Central memory CD8-positive, alpha-beta T cell (primary cell): ENCODE results near the gene MRPL20.

ENCODE experiments used
- ATAC-seq: fragments of 150-1000 bp; cut with Tn5 transposase; replicated peaks from 2 replicates; pipeline ENCODE4 v1.10.0; 2022; ENCODE audit warnings: mild to moderate bottlenecking, moderate FRiP score, moderate number of reproducible peaks; ENCODE audit not compliant: poor library complexity, severe bottlenecking; ENCODE audit errors: extremely low read depth
- DNase-seq, 2 donors: peaks; one replicate each; pipeline ENCODE4 v3.0.0; 2021; ENCODE audit warnings: low spot score in 2 of 2
- H3K27ac Mint-ChIP-seq: one replicate; pipeline ENCODE4 v1.8.0; 2022; ENCODE audit warnings: low read depth, mild to moderate bottlenecking, moderate library complexity, mixed read lengths
- H3K27me3 Mint-ChIP-seq: one replicate; pipeline ENCODE4 v1.8.0; 2022; ENCODE audit warnings: mixed read lengths
- H3K36me3 Mint-ChIP-seq: one replicate; pipeline ENCODE4 v1.8.0; 2022; ENCODE audit warnings: mild to moderate bottlenecking, moderate library complexity, mixed read lengths; ENCODE audit not compliant: insufficient read depth
- H3K4me1 Mint-ChIP-seq: one replicate; pipeline ENCODE4 v1.8.0; 2022; ENCODE audit warnings: mixed read lengths
- H3K4me3 Mint-ChIP-seq: one replicate; pipeline ENCODE4 v1.8.0; 2022; ENCODE audit warnings: mild to moderate bottlenecking, moderate library complexity, mixed read lengths
- H3K9me3 Mint-ChIP-seq: one replicate; pipeline ENCODE4 v1.8.0; 2022; ENCODE audit warnings: mixed read lengths

MRPL20 gene

GRCh38 chr1:1442069-1442770, 35.1 kb upstream of the MRPL20 start:
- Mint-ChIP-seq H3K36me3 (no peaks in the 10 kb centered on the region), H3K27ac (no peak overlapping the region), H3K4me1 (no peaks in the 10 kb centered on the region), H3K4me3 (no peak overlapping the region), H3K27me3 (no peaks in the 10 kb centered on the region), H3K9me3 (no peaks in the 10 kb centered on the region)
- no peak for DNase-seq
- ATAC-seq = no peak

- no peaks in the 10 kb centered on the region for H3K9me3 Mint-ChIP-seq
- H3K4me3 Mint-ChIP-seq = no peak overlapping the region
- peaks cover 6% of the 10 kb centered on the region for H3K27me3 Mint-ChIP-seq
- ATAC-seq (peak; percentile 73), DNase-seq (peak in 1 of 2 donors; percentile 39)
- no peaks in the 10 kb centered on the region for H3K4me1 Mint-ChIP-seq
- no peaks in the 10 kb centered on the region for H3K36me3 Mint-ChIP-seq
- no peak overlapping the region for H3K27ac Mint-ChIP-seq
Observed at GRCh38 chr1:1441002-1441888, 34.2 kb upstream of the MRPL20 start.

- DNase-seq = no peak
- Mint-ChIP-seq H3K4me1 (no peaks in the 10 kb centered on the region), H3K27me3 (peaks cover 8% of the 10 kb centered on the region), H3K36me3 (no peaks in the 10 kb centered on the region), H3K4me3 (no peak overlapping the region), H3K27ac (no peak overlapping the region), H3K9me3 (no peaks in the 10 kb centered on the region)
- ATAC-seq = no peak
Observed at GRCh38 chr1:1440262-1441001, 33.3 kb upstream of the MRPL20 start.

- Mint-ChIP-seq H3K4me3 (no peak overlapping the region), H3K27me3 (peaks cover 15% of the 10 kb centered on the region), H3K9me3 (no peaks in the 10 kb centered on the region)
Observed at GRCh38 chr1:1439546-1440261, 32.6 kb upstream of the MRPL20 start.

GRCh38 chr1:1438531-1439381, 31.7 kb upstream of the MRPL20 start:
- Mint-ChIP-seq H3K4me1 (no peaks in the 10 kb centered on the region), H3K9me3 (no peaks in the 10 kb centered on the region), H3K4me3 (no peak overlapping the region), H3K36me3 (no peaks in the 10 kb centered on the region), H3K27me3 (peaks cover 18% of the 10 kb centered on the region), H3K27ac (no peak overlapping the region)
- no peak for ATAC-seq
- no peak for DNase-seq

More at GRCh38 chr1:1439546-1440261, 32.6 kb upstream of the MRPL20 start:
- Mint-ChIP-seq H3K36me3 (no peaks in the 10 kb centered on the region), H3K4me1 (no peaks in the 10 kb centered on the region), H3K27ac (no peak overlapping the region)
- ATAC-seq (no peak), DNase-seq (no peak)

GRCh38 chr1:1437904-1438376, 30.8 kb upstream of the MRPL20 start:
- ATAC-seq (no peak), DNase-seq (no peak)
- H3K27me3 Mint-ChIP-seq = peaks cover 18% of the 10 kb centered on the region
- no peak overlapping the region for H3K4me3 Mint-ChIP-seq
- no peaks in the 10 kb centered on the region for H3K9me3 Mint-ChIP-seq
- H3K27ac Mint-ChIP-seq = no peak overlapping the region
- H3K4me1 Mint-ChIP-seq = no peaks in the 10 kb centered on the region
- no peaks in the 10 kb centered on the region for H3K36me3 Mint-ChIP-seq

- Mint-ChIP-seq H3K4me1 (no peaks in the 10 kb centered on the region), H3K4me3 (no peak overlapping the region), H3K27ac (no peak overlapping the region), H3K36me3 (no peaks in the 10 kb centered on the region), H3K9me3 (no peaks in the 10 kb centered on the region), H3K27me3 (peaks cover 25% of the 10 kb centered on the region)
- ATAC-seq (no peak), DNase-seq (no peak)
Observed at GRCh38 chr1:1437033-1437903, 30.2 kb upstream of the MRPL20 start.

- peak overlapping the region; percentile 40 for H3K4me3 Mint-ChIP-seq
- DNase-seq = no peak
- no peaks in the 10 kb centered on the region for H3K36me3 Mint-ChIP-seq
- H3K27ac Mint-ChIP-seq = no peak overlapping the region
- peaks cover 28% of the 10 kb centered on the region for H3K27me3 Mint-ChIP-seq
- no peaks in the 10 kb centered on the region for H3K9me3 Mint-ChIP-seq
- H3K4me1 Mint-ChIP-seq = no peaks in the 10 kb centered on the region
- no peak for ATAC-seq
Observed at GRCh38 chr1:1436630-1437032, 29.5 kb upstream of the MRPL20 start.

- no peak overlapping the region for H3K27ac Mint-ChIP-seq
- DNase-seq = no peak
- peak overlapping the region; percentile 40 for H3K4me3 Mint-ChIP-seq
- H3K36me3 Mint-ChIP-seq = no peaks in the 10 kb centered on the region
- peaks cover 28% of the 10 kb centered on the region for H3K27me3 Mint-ChIP-seq
- H3K4me1 Mint-ChIP-seq = no peaks in the 10 kb centered on the region
- H3K9me3 Mint-ChIP-seq = no peaks in the 10 kb centered on the region
- ATAC-seq = peak; percentile 18
Observed at GRCh38 chr1:1435911-1436629, 29.0 kb upstream of the MRPL20 start.

- no peaks in the 10 kb centered on the region for H3K4me1 Mint-ChIP-seq
- no peak within 1 kb of the TSS for H3K27ac Mint-ChIP-seq
- peak; percentile 46 for ATAC-seq
- peak within 1 kb of the TSS; percentile 57 for H3K4me3 Mint-ChIP-seq
- H3K36me3 Mint-ChIP-seq = no peaks in the 10 kb centered on the region
- peak in 1 of 2 donors; percentile 41 for DNase-seq
- no peaks in the 10 kb centered on the region for H3K9me3 Mint-ChIP-seq
- peaks cover 28% of the 10 kb centered on the region for H3K27me3 Mint-ChIP-seq
Observed at GRCh38 chr1:1435106-1435903, 28.2 kb upstream of the MRPL20 start, which contains the start of gene VWA1. Gene VWA1 (plus strand): TSS chr1:1435690. CDS start chr1:1435749, 59 bp downstream.
